SHP77 treated with DMSO at 0.1 percent for 48 hours (cell line): ENCODE results near the gene CD82.
"Not testable (repeated sequence)": the region's sequence is repeated elsewhere in the genome, so short reads cannot be mapped to it uniquely, and the experiment has no call there.

Experiments used
- DNase-seq: peaks from one replicate; lab custom pipeline; 2025; lab: John Stamatoyannopoulos, UW

The CD82 gene

GRCh38 chr11:44631831-44632230 lies 66.4 kb downstream of the CD82 start:
- DNase-seq = no peak

- DNase-seq = no peak
Observed at GRCh38 chr11:44632466-44633123, 67.1 kb downstream of the CD82 start.

GRCh38 chr11:44633641-44634040 lies 68.2 kb downstream of the CD82 start:
- no peak for DNase-seq

DNA sequence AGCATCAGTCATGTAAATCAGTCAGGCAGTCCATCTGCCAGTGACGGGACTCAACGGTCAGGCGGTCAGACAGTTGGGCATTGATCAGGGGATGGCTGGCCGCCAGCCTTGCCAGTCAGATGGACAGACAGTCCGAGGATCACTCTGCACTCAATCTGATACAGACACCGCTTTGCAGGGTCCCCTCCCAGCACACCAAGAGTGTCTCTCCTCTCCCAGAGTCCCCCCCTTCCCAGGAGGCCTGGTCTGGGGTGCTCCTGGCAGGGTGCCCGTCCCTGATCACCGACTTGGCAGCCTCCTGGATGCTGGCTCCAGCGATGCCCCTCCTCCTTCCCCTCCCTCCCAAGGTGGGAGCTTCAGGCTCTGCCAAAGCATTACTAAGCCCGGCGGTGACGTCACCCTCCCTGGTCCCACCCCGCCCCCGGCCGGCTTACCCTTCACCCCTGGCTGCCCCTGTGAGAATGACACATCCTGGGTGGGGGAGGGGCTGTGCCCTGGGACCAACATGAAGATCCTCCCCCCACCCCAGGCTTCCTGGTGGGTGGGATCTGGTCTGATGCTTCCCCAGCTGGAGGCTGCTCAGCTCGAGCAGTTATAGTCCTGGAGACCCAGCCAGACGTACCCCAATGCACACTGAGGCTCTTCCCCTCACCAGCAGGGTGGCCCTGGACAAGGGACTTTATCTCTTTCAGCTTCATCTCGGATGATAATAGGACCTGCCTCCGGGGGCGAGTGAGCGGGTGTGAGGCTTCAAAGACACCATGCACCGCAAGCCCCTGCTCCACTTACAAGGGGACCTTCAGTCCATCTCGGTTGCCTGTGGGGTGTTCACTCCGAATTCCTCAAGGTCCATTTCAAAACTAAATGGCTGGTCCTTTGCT lies 69.2 kb downstream of the CD82 start:
- no peak for DNase-seq

DNA sequence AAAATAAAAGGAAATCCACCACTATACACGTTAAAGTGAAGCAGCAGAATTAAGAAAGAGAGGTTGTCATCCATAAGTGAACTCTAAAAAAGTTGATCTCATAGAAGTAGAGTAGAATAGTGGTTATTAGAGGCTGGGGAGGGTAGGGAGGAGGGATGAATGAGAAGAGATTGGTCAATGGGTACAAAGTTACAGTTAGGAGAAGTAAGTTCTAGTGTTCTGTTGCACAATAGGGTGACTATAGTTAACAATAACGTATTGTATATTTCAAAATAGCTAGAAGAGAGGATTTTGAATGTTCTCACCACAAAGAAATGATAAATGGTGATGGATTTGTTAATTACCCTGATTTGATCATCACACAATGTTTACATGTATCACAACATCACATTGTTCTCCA lies 72.0 kb downstream of the CD82 start:
- no peak for DNase-seq

DNA sequence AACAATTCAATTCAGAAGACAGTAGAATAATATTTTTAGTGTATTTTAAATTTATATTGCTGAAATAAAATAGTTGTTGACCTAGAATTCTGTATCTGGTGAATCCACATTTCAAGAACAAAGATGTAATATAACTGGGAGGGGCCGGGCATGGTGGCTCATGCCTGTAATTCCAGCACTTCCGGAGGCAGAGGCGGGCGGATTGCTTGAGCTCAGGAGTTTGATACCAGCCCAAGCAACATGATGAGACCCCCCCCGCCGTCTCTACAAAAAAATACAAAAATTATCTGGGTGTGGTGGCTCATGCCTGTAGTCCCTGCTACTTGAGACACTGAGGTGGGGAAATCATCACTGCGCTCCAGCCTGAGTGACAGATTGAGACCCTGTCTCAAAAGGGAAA lies 72.6 kb downstream of the CD82 start:
- no peak for DNase-seq

DNA sequence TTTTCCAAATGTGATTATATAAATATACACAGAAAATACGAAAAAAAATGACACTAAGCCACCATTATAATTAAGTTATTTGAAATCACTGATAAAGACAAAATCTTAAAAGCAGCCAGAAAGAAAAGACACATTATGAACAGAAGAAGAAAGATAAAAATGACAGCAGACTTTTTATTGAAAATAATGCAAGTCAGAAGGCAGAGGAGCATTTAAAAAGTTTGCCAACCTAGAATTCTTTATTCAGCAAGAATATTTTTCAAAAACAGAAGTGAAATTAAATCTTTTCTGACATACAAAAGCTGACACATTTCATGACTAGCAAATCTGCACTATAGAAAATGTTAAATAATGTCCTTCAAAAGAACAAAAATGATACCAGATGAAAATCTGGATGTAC lies 77.8 kb downstream of the CD82 start:
- DNase-seq = no peak

DNA sequence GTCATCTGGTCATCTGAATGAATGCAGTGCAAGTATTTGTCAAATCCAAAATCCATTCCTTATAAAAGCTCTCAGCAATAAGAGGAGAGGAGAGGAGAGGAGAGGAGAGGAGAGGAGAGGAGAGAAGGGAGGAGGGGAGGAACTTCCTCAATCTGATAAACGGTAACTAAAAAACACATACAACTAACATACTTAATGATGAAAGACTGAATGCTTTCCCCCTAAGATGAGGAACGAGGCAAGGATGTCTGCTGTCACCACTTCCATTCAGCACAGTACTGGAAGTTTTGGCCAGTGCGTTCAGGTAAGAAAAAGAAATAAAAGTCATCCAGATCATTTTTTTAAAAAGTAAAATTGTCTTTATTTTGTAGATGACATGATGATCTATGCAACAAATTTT lies 80.4 kb downstream of the CD82 start:
- no peak for DNase-seq

- not testable (repeated sequence) for DNase-seq
Observed at GRCh38 chr11:44647255-44647955, 81.9 kb downstream of the CD82 start.

GRCh38 chr11:44648109-44648508 lies 82.6 kb downstream of the CD82 start:
- no peak for DNase-seq

DNA sequence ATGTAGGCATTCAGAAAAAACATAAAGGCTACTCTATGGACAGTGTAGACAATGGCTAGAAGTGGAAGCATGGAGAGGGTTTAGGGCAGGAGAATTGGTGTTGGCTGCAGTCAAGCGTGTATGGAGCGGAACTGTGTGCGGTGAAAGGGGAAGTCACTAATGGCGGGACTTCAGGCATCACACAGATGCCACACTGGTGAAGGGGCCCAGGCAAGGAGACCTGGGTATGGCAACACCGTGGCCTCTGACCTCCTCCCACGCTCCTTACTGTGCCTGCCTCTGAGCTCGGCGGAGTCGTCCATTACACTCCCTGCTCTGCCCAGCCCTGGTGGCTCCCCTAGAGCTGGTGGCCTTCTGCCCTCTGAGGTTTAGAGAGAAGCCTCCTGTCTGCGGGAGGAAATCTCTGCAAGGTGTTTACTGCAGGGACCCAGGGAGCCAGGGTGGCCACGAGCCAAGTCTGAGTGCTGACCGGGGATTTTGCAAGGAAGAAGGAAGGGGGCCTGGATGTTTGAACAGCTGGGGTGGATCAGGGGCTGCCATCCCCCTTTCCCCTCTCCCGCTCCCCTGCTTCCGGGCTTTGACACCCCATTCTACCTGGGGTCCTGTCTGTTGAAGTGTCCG lies 86.2 kb downstream of the CD82 start:
- no peak for DNase-seq

GRCh38 chr11:44652901-44653644 lies 87.6 kb downstream of the CD82 start:
- no peak for DNase-seq

DNA sequence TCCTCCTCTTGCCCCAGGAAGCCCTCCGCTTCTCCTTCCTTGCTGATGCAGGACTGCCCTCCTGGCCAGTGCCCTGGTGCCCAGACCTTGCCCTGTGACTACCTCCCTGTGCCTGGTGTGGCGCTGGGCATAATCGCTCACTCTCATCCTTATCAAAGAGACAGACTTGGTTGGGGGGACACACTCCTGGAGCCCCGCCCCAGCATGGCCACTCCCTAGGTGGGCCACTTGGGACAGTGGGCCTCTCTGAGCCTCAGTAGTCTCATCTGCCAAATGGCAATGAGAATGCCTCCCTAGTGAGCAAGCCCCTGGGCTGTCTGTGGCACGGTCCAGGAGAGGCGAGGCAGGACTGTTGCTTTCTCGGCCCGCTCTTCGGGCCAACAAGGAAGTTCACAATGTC lies 88.6 kb downstream of the CD82 start:
- DNase-seq = no peak

DNA sequence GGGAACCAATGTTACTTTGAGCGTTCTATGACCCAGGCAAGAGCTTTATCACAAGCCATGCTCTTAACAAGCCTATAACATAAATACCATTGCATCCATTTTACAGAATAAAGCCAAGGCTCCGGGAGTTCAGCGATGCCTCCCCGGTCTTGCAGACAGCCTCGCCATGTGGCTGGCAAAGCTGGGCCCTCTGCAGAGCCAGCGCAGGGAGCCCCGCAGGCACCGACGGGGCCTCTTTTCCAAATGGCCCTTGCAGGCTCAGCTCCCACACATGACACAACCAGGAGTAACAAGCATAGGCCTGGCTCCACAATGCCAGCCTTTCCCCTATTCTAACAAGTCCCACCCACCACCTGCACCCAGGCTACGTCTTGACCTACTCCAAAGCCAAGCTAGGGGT lies 89.1 kb downstream of the CD82 start:
- DNase-seq = no peak

DNA sequence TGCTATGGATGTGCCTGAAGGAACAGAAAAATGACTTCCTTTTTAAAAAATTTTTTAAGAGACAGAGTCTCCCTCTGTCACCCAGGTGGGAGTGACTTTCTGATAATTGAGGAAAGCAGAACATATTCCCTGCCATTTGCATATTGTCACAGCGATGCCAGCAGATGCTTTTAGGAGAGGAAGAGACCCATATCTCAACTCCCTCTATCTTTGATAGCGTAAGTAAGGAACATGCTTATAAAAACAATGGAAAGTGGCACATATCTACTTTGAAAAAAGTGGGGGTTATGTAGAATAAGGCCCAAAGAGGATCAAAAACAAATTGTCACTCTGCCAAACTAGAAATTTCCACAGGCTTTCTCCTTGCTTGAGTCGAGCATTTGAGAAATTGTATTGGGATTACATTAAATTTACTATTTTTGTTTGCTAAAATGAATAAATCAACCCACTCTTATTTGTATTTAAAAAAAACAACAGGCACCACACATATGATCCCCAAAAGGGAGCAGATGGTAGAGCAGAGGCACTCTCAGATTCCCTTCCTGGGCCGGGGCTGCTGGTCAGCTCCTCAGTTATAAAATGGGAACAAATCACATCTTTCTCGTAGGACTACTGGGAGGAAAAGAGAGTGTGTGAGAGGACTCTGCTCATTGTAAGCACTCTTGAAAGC lies 92.5 kb downstream of the CD82 start:
- no peak for DNase-seq

DNA sequence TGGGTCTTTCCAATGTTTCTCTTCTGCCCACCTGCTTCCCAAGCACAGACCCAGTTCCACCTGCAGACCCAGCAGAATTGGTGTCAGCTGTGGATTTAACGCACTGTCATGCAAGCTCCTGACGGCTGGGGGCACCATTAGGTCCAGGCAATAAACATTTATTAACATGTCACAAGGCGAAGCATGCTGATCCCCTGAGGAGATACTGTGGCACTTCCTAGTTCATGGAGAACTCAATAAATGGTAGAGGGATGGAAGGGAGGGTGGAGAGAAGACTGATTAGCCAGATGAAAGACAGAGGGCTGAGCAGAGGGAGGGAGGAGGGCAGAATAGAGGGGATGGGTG lies 93.0 kb downstream of the CD82 start:
- no peak for DNase-seq

DNA sequence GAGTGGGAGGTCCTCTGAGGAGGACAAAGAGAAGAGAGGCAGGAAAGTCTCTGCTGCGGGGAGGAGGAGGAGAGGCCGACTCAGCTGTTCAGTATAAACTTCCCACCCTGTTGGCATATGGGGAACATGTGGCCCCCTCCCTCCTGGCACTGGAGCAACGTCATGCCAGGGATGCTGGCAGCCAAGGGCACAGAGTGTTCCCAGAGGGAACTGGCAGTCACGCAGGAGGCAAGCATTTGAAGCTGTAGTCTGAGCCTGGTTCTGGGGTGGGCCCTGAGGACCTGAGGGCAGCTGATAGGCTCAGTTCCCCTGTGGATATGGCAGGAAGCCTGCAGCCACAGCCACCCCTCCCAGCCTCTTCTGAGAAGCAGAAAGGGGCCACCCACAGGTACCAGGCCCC lies 94.2 kb downstream of the CD82 start:
- no peak for DNase-seq

GRCh38 chr11:44660535-44660934 lies 95.1 kb downstream of the CD82 start:
- not testable (repeated sequence) for DNase-seq

GRCh38 chr11:44661311-44661717 lies 95.9 kb downstream of the CD82 start:
- DNase-seq = no peak
